Stimulated activated CD8-positive, alpha-beta memory T cell treated with anti-CD3 and anti-CD28 coated beads, Interleukin-12 subunit alpha, Interleukin-12 subunit beta, amount 100 ng/mL, for 24 hours (primary cell): ENCODE results near the gene NPEPL1.
"Not testable (repeated sequence)": the region's sequence is repeated elsewhere in the genome, so short reads cannot be mapped to it uniquely, and the experiment has no call there.

Source experiments
- DNase-seq: peaks from one replicate; pipeline ENCODE4 v3.0.0-alpha.2; 2020; ENCODE audit errors: extremely low read depth

Gene NPEPL1

DNA sequence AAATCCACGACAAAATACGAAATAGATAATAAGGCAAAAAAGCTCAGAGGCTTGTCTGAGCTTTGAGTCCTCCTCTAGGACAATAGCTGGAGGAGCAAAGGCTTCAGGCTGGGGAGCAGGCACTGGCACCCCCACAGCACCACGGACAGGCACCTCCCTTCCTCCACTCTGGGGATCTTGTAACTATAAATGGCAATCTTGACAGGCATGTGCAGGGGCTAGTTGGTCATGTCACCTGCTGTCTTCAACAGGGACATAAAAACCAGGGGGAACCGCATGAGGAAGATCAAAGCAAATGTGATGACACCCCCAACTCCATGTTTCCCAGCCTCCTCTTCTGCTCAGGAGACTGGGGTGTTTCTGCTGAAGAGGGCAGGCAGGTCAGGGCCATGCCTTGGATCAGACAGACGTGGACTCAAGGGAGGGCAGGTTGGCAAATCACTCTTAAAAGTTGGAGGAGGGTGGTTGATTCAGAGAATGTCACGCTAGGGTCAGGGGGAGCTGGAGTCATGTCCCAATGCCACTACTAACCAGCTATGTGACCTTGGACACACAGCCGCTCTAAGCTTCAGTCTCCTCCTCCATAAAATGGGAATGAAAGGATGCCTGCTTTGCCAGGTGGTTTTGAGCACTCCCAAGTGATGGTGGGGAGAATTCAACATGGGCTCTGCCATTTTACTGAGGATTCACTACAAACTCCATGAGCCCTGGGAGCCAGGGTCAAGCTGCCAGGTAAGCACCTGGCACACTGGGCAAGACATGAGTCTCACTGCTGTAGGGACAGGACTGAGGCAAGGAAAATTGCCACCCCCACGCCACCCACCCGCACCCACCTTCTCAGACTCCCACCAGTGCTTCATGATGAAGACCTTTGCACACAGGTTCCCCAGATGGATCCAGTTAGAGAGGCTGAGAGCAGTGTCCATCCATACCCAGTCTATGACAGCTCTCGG lies 48.0 kb downstream of the NPEPL1 start:
- DNase-seq: no peak

DNA sequence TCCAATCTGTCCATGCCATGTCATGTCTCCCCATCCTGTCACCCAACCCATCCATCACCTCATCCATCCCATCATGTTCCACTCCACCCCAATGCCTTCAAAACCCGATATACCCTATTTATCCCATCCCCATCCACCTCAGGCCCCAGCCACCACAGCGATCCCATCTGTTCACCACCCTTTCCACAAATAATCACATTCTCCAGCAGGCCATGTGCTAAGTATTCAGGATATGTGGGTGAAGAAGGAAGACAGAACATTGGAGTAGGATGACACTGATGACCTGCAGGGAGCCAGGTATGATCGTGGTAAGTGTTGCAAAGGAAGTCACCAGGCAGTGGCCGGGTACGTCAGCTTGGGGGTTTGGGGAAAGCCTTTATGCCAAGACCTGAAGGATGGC lies 48.8 kb downstream of the NPEPL1 start:
- no peak for DNase-seq

DNA sequence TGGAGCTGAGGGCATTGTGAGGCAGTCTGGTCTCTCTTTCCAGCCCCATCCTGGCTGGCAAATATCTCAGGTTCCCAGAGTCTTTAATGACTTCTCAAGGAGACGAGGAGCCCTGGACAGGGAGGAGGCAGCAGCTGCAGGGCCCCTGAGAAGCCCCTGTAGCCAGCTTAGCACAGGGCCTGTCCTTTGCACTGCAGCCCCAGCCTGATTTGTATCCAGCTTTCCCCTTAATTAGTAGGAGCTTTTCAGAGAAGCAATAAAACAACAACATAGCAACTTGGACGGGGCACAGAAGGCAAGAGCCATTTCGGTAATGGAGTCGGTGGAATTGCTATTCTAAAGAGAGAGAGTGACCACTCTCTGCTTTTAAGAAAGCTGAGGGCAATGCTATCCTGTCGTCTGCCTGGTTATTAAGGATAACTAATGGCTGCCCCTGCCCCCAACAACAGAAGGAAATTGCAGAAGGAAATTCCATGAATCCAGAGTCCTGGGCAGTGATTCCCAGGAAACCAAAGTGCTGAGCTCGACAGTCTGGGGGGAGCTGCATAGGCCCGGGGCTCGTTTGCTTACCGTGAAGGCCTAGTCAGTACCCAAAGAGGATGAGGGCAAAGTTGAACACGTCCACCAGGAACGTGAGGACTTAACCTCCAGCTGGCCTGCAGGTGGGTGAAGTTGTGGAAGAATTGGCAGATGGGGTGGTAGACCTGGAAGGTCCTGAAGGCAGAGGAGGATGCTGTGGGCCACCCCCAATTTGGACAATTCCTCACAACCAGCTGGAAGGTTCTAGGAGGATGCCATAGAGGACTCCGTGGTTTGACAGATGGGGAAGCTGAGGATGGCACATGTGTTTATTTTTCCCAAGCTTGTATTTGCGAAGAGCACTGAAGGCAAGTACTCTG lies 50.3 kb downstream of the NPEPL1 start:
- no peak for DNase-seq

DNA sequence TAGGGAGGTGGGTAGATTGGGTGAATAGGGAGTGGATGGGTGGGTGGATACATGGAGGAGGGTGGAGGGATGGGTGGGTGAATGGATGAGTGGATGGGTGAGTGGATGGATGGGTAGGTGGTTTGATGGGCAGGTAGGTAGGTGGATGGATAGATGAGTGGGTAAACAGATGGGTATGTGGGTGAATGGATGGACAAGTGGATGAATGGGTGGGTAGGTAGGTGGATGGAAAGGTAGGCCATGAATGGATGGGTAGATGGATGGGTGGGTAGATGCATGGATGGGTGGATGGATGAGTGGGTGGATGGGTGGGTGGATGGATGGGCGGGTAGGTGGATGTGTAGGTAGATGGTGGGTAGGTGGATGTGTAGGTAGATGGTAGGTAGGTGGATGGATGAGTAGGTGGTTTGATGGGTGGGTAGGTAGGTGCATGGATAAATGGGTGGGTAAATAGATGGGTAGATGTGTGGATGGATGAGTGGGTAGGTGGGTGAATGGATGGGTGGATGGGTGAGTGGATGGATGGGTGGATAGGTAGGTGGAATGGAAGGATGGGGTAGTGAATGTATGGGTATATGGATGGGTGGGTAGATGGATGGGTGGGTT lies 51.4 kb downstream of the NPEPL1 start:
- DNase-seq: no peak

DNA sequence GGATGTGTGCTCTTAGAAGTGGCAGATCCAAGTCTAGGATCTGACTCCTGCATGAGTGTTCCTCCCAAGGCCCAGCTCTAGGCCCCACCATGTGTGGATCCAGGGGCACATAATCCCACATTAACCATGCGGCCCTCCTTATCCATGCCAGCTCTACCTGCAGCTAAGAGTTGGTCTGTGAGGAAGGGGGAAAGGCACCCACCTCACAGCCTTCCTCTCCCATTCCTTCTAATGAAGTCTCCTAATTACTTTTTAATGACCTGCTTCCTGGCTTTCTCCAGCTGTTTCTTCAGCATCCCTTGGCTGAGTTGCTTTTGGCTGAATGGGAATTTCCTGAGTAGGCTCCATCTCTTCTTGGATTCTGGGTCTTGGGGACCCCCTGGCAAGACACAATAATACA lies 52.2 kb downstream of the NPEPL1 start:
- no peak for DNase-seq

DNA sequence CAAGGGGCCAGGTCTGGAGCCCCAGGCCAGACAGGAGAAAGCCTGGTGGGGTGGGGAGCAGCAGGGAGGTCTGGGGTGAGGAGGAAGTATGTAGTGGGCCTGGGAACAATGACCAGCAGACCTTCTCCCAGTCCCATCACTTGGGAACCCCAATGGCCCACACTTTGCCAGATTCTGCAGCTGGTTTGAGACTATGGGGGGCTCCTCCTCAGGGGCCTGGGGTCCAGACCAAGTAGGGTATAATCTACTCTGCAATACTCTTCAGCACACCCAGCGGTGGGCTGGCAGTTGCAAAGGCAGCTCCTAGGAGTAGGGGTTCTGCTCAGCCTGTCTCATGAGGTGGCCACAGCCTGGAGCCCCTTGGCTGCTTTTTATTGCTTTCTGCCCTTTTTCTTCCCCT lies 52.8 kb downstream of the NPEPL1 start:
- DNase-seq: no peak

DNA sequence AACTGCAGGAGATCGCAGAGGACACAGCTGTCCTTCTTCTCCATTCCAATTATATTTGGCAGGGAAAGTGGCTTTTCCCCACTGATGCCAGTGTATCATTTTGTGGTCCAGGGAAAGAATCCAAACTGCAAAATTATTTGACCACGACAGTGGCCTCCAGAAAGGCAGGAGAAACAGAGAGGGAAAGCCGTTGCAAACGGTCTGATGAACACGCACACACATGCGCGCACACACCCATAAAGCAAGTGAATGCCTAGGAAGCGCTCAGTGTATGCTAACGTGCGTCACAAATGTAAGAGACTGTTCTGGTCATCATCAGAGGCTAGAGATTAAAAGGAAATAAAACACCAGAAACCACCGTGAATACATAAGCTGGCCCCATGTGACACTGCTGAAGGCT lies 54.0 kb downstream of the NPEPL1 start:
- no peak for DNase-seq

DNA sequence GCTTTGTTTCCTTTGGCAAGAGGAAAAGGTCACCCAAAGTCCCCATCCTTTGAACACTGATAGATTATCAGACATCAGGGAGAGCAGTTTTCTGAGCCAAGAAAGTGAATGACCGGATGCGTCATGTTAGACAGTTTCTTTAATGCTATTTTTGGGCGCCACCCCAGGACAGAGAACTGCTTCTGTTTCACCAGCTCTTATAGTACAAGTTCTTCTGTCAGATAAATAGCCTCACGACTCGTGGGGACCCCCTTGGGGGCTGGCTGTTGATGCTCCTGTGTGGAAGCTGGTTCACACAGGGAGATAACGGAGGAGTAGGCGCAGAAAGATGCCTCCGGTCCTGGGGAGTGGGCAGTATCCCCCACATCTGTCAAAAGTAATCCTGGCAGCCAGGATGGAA lies 54.6 kb downstream of the NPEPL1 start:
- no peak for DNase-seq

DNA sequence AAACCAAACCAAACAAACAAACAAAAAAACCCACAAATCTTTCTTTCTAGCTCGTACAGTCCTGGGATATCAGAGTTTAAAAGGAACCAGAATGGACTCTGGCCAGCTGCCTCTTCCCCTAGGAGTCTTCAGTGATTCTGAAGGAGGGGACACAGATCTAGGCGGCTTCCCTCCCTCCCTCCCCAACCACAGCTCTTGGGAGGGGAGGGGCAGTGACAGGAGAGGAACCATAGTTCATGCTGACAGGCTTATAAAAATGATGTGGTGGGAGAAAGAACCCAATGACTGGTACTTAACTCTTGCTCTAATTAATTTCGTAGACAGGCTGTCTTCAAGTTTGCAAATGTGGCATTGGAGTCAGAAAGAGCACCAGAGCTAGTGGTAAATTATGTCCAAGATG lies 56.0 kb downstream of the NPEPL1 start:
- DNase-seq: no peak

DNA sequence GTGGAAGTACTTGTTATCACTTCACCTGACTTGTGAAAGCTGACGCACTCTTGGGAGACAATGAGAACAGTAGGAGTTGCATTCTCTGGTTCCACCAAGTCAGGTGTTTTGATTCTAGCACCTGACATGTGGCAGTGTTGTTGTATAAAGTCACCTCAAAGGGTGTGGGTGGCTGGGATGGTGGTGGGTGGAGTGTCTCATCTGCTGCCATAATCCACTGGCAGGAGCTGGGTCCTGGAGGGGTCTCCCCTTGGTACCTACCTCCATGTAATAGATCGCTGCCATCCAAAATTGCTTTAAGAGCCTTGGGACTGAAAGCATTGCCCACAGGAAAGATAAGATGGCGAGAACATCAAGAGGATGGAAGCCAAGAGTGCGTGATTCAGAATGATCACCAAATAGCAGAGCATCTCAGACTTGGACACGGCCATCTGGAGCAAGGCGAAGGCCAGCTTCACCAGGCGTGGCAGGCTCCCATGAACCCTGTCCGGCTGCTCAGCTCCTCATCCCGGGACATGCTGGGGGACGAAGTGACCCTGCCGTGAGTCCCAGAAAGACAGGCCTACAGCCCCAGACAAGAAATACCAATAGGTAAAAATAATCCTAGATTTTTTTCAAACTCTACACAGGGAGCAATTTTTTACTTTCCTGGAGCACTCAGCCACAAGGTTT lies 56.6 kb downstream of the NPEPL1 start:
- DNase-seq: no peak

DNA sequence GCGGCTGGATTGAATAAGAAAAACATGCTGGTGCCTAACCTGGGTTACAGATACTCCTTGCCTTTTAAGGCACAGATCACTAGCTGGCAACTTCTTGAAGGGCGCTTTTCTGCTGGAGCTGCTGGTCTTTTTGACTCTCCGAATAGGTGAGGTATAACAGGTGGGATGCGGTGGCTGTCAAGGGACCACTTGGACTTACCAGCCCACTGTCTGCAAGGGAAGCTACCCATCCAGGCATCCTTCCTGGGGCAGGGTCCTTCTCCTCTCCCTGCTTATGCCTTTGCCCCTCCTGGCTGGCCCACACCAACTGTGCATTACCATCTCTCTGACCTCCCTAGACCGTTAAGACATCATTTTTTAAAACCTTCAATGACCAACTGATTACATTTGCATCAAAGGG lies 57.4 kb downstream of the NPEPL1 start:
- DNase-seq: no peak

DNA sequence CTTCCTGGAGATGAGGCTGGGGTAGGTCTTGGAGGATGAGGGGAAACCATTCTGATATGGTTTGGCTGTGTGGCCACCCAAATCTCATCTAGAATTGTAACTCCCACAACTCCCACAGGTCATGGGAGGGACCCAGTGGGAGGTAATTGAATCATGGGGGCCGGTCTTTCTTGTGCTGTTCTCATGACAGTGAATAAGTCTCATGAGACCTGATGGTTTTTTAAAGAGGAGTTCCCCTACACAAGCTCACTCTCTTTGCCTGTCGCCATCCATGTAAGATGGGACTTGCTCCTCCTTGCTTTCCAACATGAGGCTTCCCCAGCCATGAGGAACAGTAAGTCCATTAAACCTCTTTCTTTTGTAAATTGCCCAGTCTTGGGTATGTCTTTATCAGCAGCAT lies 58.1 kb downstream of the NPEPL1 start:
- not testable (repeated sequence) for DNase-seq

DNA sequence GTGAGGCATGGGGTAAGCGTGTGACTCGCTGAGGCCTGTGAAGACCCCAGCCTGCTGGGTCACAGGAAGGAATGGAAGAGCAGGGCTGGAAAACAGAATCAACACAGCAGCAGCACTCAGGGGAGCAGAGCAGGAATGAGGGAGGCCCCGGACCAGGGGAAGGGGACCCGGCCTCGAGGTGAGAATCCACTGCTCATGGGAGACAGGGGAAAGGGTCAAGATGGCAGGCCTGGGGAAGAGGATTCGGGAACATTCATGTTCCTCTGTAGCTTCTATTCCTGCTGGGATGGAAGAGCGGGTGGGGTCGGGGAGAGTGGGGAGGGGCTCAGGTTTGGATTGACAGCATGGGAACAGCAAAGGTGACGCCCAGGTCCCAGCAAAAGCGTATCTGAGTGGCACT lies 59.4 kb downstream of the NPEPL1 start:
- DNase-seq: no peak

DNA sequence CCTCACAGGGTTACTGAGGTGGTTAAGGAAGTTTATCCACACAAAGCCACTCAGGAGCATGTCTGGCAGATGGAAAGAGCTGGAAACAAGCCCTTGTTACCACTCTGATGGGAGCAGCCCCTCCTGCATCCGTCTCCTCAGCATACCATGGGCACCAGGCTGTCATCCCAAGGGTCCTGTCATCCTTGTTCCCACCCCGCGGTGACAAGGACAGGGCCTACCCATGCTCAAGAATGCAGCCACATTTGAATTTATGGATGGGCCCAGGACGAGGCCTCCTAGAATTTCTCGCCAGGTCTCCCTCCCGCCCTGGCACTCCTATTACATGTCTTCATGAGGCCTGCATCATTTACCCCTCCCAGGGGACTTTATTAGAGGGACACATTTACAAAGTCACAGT lies 60.0 kb downstream of the NPEPL1 start:
- no peak for DNase-seq

DNA sequence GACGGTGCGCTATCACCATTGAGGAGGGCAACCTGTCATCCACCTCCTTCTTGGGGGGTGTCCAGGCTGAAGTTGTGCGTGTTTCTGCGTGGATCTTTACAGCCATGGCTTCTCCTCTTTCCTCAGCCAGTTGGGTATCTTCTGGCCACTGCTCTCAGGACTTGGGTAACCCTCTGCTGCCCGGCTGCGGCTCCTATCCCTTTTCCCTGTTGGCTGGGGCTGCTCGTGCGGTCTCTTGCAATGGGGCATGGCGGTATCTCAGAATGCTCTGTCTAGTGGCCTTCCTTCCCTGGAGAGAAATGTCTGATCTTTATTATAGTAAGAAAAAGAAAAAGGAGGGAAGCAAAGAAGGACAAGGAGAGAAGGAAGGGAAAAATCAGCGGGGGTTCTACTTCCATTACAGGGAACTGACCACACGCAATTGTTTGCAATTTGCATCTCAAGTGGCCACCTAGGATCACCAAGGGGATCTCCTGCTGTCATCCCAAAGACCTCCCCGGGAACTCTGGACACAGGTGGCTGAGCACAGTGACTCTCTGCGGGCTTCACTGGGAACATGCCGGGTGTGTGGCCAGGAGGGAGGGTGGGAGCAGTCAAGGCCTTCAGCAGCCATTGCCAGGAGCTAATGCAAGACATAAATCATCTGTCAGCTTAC lies 60.8 kb downstream of the NPEPL1 start:
- DNase-seq: no peak

DNA sequence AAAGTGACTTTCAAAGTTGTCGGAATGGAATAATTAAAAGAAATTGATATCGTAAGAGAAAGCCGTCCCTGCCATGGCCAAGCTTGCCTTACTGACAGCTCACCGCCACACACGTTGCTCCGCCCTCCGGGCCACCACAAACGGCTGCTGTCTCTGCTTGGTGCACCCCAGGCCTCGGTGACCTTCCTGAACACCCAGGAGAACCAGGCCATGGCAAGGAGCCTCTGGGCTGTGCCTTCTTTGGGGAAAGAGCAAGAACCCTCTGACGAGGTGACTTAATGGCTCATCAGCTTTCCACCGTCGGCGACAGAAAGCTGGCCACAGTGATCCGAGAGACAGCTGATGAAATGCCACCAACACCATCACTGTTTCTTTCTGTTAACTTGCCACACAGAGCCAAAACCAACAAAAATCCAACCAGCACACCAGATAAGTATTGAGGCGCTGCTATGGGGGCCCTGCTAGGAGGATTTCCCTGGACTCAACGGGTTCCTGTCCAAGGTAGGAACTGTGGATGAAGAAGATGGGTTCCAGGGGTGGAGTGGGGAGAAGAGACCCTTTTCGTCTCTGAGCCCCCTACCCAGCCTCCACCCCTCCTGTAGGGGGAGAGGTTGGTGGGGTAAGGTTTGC lies 61.4 kb downstream of the NPEPL1 start:
- DNase-seq: no peak

DNA sequence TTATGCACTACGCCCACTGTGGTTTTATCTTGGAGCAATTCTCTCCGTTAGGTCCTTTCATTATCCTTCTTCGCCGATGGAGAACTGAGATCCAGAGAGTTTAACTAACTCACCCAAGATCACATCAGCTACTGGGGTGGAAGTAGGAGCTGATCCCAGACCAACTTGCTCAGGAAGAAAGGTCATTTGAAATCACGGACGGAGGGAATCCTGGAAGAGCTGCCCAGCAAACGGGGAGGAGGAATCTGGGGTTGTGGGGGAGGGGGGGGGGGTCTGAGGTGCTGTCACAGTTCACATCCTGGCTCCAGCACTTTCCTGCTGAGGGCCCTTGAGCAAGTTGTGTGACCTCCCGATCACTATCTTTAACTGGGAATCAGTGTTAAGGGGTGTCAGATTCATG lies 62.0 kb downstream of the NPEPL1 start:
- DNase-seq: no peak

DNA sequence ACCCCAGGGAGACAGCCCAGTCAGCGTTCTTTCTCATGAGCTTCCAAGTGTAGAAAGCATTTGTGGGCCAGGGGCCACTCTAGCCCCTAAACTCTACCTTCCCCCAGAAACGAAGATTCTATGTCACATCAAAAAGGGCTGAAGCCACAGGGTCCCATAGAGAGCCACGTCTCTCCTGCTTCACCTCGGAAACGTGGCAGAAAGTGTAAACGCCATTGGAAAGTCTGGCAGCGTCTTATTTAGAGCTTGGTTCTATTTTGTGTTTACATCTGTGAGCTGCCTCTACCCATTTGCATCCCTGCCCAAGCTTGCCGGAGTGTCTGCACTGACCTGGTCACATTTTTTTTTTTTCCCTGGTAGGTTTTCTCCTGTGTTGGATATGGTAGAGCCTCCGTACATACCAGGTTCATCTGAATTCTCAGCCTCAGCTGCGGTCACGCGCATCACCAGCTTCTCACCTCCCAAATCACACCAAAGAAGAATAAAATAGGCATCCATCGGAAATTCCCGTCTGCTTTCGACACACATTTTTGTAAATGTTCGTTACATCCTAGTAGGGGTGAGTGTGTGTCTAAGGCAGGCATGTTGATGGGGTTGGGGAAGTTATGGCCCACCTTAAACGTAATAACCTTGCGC lies 62.6 kb downstream of the NPEPL1 start:
- no peak for DNase-seq

DNA sequence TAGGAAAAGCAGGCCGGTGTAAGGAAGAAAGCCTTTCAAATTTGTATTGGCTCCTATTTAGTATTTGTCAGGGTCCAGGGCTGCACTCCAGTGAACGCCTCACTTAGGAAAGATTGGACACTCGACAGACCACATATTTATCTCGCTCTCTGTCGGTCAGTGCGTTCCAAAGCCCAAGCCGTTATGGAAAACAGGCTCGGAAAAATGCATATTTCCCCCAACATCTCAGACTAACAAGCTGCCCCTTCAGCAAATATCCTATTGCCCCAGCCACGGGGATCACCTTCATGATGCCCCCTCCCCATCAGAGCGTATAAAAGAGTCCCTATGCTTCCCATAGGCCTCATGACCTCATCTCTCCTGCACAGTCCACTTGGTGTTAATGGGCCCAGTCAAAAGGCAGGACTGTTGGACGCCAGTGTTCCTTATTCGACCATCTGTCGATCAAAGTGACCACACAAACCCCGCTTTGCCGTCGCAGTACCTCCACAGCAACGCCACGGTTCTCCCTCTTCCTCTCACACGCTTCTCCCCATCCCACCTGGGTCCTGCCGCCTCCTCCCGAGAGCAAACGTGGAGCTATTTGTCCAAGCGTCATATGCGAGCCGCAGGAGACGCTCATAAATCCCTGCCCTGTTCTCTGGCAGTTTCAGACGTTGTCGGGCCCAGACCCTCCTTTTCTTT lies 63.3 kb downstream of the NPEPL1 start:
- DNase-seq: no peak

DNA sequence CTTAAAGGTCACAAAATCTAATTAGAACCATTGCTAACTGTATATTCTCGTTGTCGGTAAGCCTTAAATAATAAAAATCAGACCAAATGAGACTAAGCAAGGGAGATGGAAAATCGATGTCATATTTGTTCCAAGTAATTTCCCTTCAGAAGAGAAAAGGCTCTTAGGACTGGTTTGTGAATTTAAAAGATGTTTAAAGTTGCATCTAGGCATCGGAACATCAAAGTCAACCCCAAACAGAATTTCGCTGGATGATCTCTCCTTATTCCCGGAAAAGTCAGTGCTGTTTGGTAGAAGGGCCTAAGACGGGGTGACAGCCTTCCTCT lies 63.8 kb downstream of the NPEPL1 start:
- DNase-seq: no peak
